HepG2 (cell line): Measurements from ENCODE around the gene TPPP2. TPM values are rescaled to one million over a fixed set of nuclear protein-coding genes. Genes with fewer than 3 reads are reported as not detected.
A peak's percentile ranks its signal among the peaks of the same experiment; 100 is the strongest.

Experiments used
- ATAC-seq: fragments of 200-7000 bp; cut with Tn5 transposase; 3 replicates; pipeline ENCODE4 v1.9.1; 2020; ENCODE audit warnings: mild to moderate bottlenecking, moderate library complexity
- BruUV-seq: library from RNA; stranded (reverse); fragments of 400-500 nt; replicated peaks from 2 replicates; lab custom pipeline; 2021; lab: Mats Ljungman, UMichigan
- CTCF ChIA-PET: fragments of 300-600 bp; formaldehyde crosslinking; extraction: SDS; loops from one replicate; lab custom pipeline; 2021; ENCODE audit warnings: low total read pairs, inconsistent platforms, low intra/inter-chr PET ratio; lab: Yijun Ruan, JAX
- POLR2A ChIA-PET: fragments of 350-600 bp; sonication (Branson Sonifier 250); formaldehyde crosslinking; loops from one replicate; lab custom pipeline; 2020; ENCODE audit warnings: antibody characterized with exemption, inconsistent platforms; lab: Yijun Ruan, JAX
- DNase-seq: peaks from one replicate; pipeline ENCODE4 v3.0.0-alpha.2; 2015; ENCODE audit warnings: low spot score
- FAIRE-seq: peaks from 3 replicates; lab custom pipeline; 2011; peaks lifted over from hg19 to GRCh38; lab: Jason Lieb, UNC
- H2AFZ ChIP-seq: one replicate; pipeline ENCODE4 v1.6.1; 2011; ENCODE audit warnings: low read length, inconsistent platforms
- H3K27ac ChIP-seq: fragments of 300-600 bp; 3 replicates; pipeline ENCODE4 v1.8.0; 2011; ENCODE audit warnings: mixed run types, mild to moderate bottlenecking, mixed read lengths, low read length, inconsistent platforms; ENCODE audit not compliant: insufficient read depth; ENCODE audit errors: extremely low read length
- H3K27me3 ChIP-seq, 2 experiments: fragments of 200-600 bp in 1 of 2; 2 replicates in 1 of 2; 3 replicates in 1 of 2; pipeline versions ENCODE4 v1.6.0 to v1.8.0; 2011; ENCODE audit warnings: low read length in 2 of 2, mild to moderate bottlenecking in 2 of 2, moderate library complexity in 2 of 2, inconsistent platforms in 1 of 2; ENCODE audit not compliant: insufficient read depth in 2 of 2, control insufficient read depth in 1 of 2
- H3K36me3 ChIP-seq, 2 experiments: fragments of 200-600 bp in 1 of 2; replicated peaks in 1 of 2; 2 replicates in 1 of 2; 3 replicates in 1 of 2; pipeline versions ENCODE4 v1.5.1 to v1.8.0; 2011; ENCODE audit warnings: low read length in 2 of 2, inconsistent platforms in 1 of 2; ENCODE audit not compliant: insufficient read depth in 2 of 2, control insufficient read depth in 1 of 2
- H3K4me1 ChIP-seq: 2 replicates; pipeline ENCODE4 v1.5.1; 2012; ENCODE audit warnings: low read length, inconsistent platforms; ENCODE audit not compliant: insufficient read depth
- H3K4me2 ChIP-seq: 2 replicates; pipeline ENCODE4 v1.6.0; 2011; ENCODE audit warnings: low read depth, low read length, inconsistent platforms
- H3K4me3 ChIP-seq, 3 experiments: fragments of 200-600 bp in 1 of 3; sonication (generic), shearing (Covaris generic) in 1 of 3; replicated peaks in 1 of 3; 2 replicates each; pipeline ENCODE4 v1.5.1; 2011 to 2016; ENCODE audit warnings: low read length in 3 of 3, inconsistent platforms in 2 of 3, low read depth in 2 of 3, mild to moderate bottlenecking in 2 of 3, control low read depth in 1 of 3, mixed read lengths in 1 of 3; ENCODE audit not compliant: insufficient read depth in 1 of 3
- H3K79me2 ChIP-seq: one replicate; pipeline ENCODE4 v1.6.1; 2011; ENCODE audit warnings: low read length, inconsistent platforms; ENCODE audit not compliant: insufficient read depth
- H3K9ac ChIP-seq: 2 replicates; pipeline ENCODE4 v1.6.0; 2011; ENCODE audit warnings: mild to moderate bottlenecking, low read depth, low read length, inconsistent platforms; ENCODE audit not compliant: insufficient read depth
- H3K9me3 ChIP-seq: 2 replicates; pipeline ENCODE4 v1.5.1; 2012; ENCODE audit warnings: mild to moderate bottlenecking, low read length
- H4K20me1 ChIP-seq: 2 replicates; pipeline ENCODE4 v1.6.0; 2011; ENCODE audit warnings: inconsistent platforms, mild to moderate bottlenecking, low read length, moderate library complexity; ENCODE audit not compliant: insufficient read depth
- NFIB ChIP-seq: sonication (generic); formaldehyde crosslinking; IDR thresholded peaks from 2 replicates; pipeline ENCODE4 v1.9.0; 2021; ENCODE audit warnings: missing genetic modification reagents, mild to moderate bottlenecking, borderline replicate concordance
- THAP9 ChIP-seq: sonication (generic); formaldehyde crosslinking; IDR thresholded peaks from 2 replicates; pipeline ENCODE4; 2020; ENCODE audit warnings: missing genetic modification reagents, mild to moderate bottlenecking, borderline replicate concordance
- ZNF878 ChIP-seq: sonication (generic); formaldehyde crosslinking; IDR thresholded peaks from 2 replicates; pipeline ENCODE4 v1.8.1; 2023; ENCODE audit warnings: mild to moderate bottlenecking, missing genetic modification reagents, moderate library complexity
- WGBS: methylation state at CpG from one replicate; pipeline ENCODE4 v1.1.6; 2017; ENCODE audit warnings: low lambda C conversion rate; 5-methylcytosine and 5-hydroxymethylcytosine counted together
- in situ Hi-C: cut with HindIII; loops from 2 replicates; pipeline ENCODE4 v1.10.0; 2017; ENCODE audit warnings: low pct_unique_long_range_greater_than_20kb; ENCODE audit not compliant: extremely low pct_ligation_motif_present
- intact Hi-C: fragments of 100-400 bp; cut with micrococcal nuclease; formaldehyde crosslinking; loops from one replicate; pipeline ENCODE4 v1.10.0; 2022; ENCODE audit not compliant: unreplicated experiment
- polyA plus RNA-seq, 8 experiments: library from polyadenylated mRNA; depleted of rRNA in 3 of 8; stranded (reverse) in 7 of 8; unstranded in 1 of 8; fragments of >200 nt; fragmentation: Illumina TruSeq in 4 of 8; extraction: Trizol in 4 of 8; gene quantifications; 2 replicates each; pipeline versions ENCODE4 v1.2.1 to v1.2.3, GENCODE V29; 2011 to 2016; ENCODE audit warnings: low read depth in 4 of 8, missing spikeins in 1 of 8, mixed read lengths in 1 of 8; ENCODE audit not compliant: insufficient read depth in 1 of 8
- total RNA-seq, 5 experiments: library from RNA; depleted of rRNA; stranded (reverse); fragments of >200 nt; fragmentation: Illumina TruSeq; extraction: Trizol; gene quantifications; 2 replicates each; pipeline ENCODE4 v1.2.3, GENCODE V29; 2016; ENCODE audit warnings: low read depth in 1 of 5

TPPP2 gene
- total and polyA plus RNA-seq, 2 of the 13 experiments (the other 11 are each of a cell fraction or from before 2014, with no cell fraction given): 0.58 to 4.2 TPM

GRCh38 chr14:20988717-20989470 is 41.1 kb upstream of the TPPP2 start:
- ATAC-seq (no peak), DNase-seq (no peak), FAIRE-seq (no peak)
- Histone ChIP-seq H4K20me1 (0 out of 2 replicates have a peak, but pooled peaks cover 3% of the 10 kb centered on the region), H3K36me3 (peaks cover 9 to 19% of the 10 kb centered on the region in 2 experiments; a peak in 4 of 5 replicates), H3K4me2 (peak overlapping the region; percentile 77), H3K27ac (peak overlapping the region; percentile 27), H3K4me1 (peaks cover 26% of the 10 kb centered on the region), H3K4me3 (peak overlapping the region; percentile 17 to 94 (median 72); a peak in 4 of 6 replicates), H3K9ac (peak overlapping the region; percentile 43; the same call in 1 of the 2 replicates), H3K79me2 (peaks cover 13% of the 10 kb centered on the region), H2AFZ (peak overlapping the region; percentile 77), H3K9me3 (no peaks in the 10 kb centered on the region), H3K27me3 (peaks cover 0 to under 1% of the 10 kb centered on the region in 2 experiments; a peak in 2 of 5 replicates)
- 0 out of 2 replicates have a peak, but pooled peaks have one; percentile 35 for TF ChIP-seq THAP9 (CRISPR knock-in tag)
- TF ChIP-seq ZNF878 (CRISPR knock-in tag): 0 out of 2 replicates have a peak, but pooled peaks have one; percentile 10
- TF ChIP-seq NFIB (CRISPR knock-in tag): no peak
- POLR2A ChIA-PET: interaction anchor here (0.9 kb wide), 1 partner anchor 14 kb away, joined by 3 read pairs; no protein-coding TSS in a partner anchor
- BruUV-seq: TSS peak; percentile 89
- WGBS: 93% methylated on average over 15 of the region's 15 CpGs
- intact Hi-C loops (no loop called here), in situ Hi-C loops (loop anchor here (25.0 kb wide), 1 partner anchor 652 kb away; the partner anchor contains the start of genes CCNB1IP1 and PARP2)
- CTCF ChIA-PET: interaction anchor here (0.8 kb wide), 1 partner anchor 104 kb away, joined by 4 read pairs; no protein-coding TSS in a partner anchor
